ENCODE data around the gene DENND1A.

- TF ChIP-seq CTCF (IDR thresholded peaks at IDR 0.05; ENCODE audit: insufficient read depth, low read depth, low read length) (no peak), EZH2 (IDR thresholded peaks at IDR 0.05; ENCODE audit: insufficient read depth, low read length) (no peak)
Observed at GRCh38 chr9:123616707-123617106, 313.2 kb downstream of the DENND1A start.

All from astrocyte (in vitro differentiated cells and primary cell).